Duodenal mucosa (tissue), 2 donors: Measurements from ENCODE around the gene SIAH1.

Experiments
- H3K27ac ChIP-seq: one replicate; pipeline ENCODE4 v1.7.0; 2013; ENCODE audit warnings: low read depth, low read length
- H3K27me3 ChIP-seq, 2 donors: one replicate each; pipeline ENCODE4 v1.7.0; 2013; ENCODE audit warnings: low read length in 2 of 2, control low read depth in 1 of 2; ENCODE audit not compliant: insufficient read depth in 2 of 2, control insufficient read depth in 1 of 2
- H3K36me3 ChIP-seq, 2 donors: one replicate each; pipeline ENCODE4 v1.7.0; 2013; ENCODE audit warnings: low read length in 2 of 2, control low read depth in 1 of 2; ENCODE audit not compliant: insufficient read depth in 2 of 2, control insufficient read depth in 1 of 2
- H3K4me1 ChIP-seq, 2 donors: one replicate each; pipeline ENCODE4 v1.7.0; 2013; ENCODE audit warnings: low read length in 2 of 2, control low read depth in 1 of 2; ENCODE audit not compliant: insufficient read depth in 2 of 2, control insufficient read depth in 1 of 2
- H3K4me3 ChIP-seq, 2 donors: one replicate each; pipeline ENCODE4 v1.7.0; 2013; ENCODE audit warnings: low read length in 2 of 2, low read depth in 1 of 2
- H3K9ac ChIP-seq, 2 donors: one replicate each; pipeline ENCODE4 v1.7.0; 2013; ENCODE audit warnings: low read length in 2 of 2, low read depth in 1 of 2
- H3K9me3 ChIP-seq, 2 donors: one replicate each; pipeline ENCODE4 v1.7.0; 2013; ENCODE audit warnings: low read length in 2 of 2, control low read depth in 1 of 2; ENCODE audit not compliant: control insufficient read depth in 1 of 2

Gene SIAH1

DNA sequence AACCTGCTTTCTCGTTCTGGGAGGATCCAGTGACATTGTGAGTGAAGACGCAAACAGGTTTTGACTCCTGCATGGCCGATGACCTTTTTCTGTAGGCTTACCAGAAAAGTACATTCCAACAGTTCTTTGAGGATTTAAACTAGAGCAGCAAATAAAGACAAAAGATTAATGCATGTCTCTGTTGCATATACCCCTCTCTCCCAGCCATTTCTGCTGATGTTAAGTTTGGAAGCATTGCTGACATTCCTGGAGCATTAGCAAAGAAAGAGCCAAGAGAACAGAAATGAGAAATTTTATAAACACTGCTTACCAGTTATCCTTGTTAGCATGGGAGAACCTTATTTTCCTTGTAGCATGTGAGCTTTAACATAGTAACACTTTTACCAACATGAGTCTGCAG lies 49.3 kb downstream of the SIAH1 start:
- Histone ChIP-seq H3K4me1 (no peaks in the 10 kb centered on the region), H3K27me3 (no peaks in the 10 kb centered on the region), H3K36me3 (peaks cover 25 to 51% of the 10 kb centered on the region in 2 donors), H3K9me3 (no peaks in the 10 kb centered on the region), H3K4me3 (no peak overlapping the region), H3K27ac (no peak overlapping the region), H3K9ac (no peak overlapping the region)

GRCh38 chr16:48334325-48334724 lies 50.9 kb downstream of the SIAH1 start:
- Histone ChIP-seq H3K27me3 (no peaks in the 10 kb centered on the region), H3K9me3 (no peaks in the 10 kb centered on the region), H3K4me3 (no peak overlapping the region), H3K36me3 (peaks cover 26 to 40% of the 10 kb centered on the region in 2 donors), H3K27ac (no peak overlapping the region), H3K4me1 (no peaks in the 10 kb centered on the region), H3K9ac (no peak overlapping the region)

GRCh38 chr16:48332978-48333377 lies 52.2 kb downstream of the SIAH1 start:
- Histone ChIP-seq H3K27me3 (no peaks in the 10 kb centered on the region), H3K36me3 (peaks cover 26 to 32% of the 10 kb centered on the region in 2 donors), H3K9me3 (no peaks in the 10 kb centered on the region), H3K4me1 (no peaks in the 10 kb centered on the region), H3K4me3 (no peak overlapping the region), H3K9ac (no peak overlapping the region), H3K27ac (no peak overlapping the region)

DNA sequence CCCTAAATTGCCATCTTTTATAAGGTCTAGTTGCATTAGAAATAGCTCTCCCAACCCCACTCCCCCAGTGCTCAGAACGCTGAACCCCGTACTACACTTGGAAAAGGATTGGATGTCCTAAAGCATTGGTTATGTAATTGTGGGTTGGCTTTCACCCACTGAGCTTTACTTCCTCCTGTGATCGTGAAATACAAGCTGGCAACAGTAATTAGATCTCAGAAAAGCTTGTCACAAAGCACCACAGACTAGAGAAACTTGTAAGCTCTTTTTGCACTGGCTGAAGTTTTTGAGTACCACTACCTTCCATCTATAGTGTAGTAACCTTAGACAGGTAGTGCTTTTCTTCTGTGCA lies 54.4 kb downstream of the SIAH1 start:
- H3K9me3 ChIP-seq: no peaks in the 10 kb centered on the region
- H3K4me1 ChIP-seq: no peaks in the 10 kb centered on the region
- no peaks in the 10 kb centered on the region for H3K27me3 ChIP-seq
- H3K9ac ChIP-seq: no peak overlapping the region
- H3K27ac ChIP-seq: no peak overlapping the region
- no peak overlapping the region for H3K4me3 ChIP-seq
- H3K36me3 ChIP-seq: peaks cover 18 to 19% of the 10 kb centered on the region in 2 donors

DNA sequence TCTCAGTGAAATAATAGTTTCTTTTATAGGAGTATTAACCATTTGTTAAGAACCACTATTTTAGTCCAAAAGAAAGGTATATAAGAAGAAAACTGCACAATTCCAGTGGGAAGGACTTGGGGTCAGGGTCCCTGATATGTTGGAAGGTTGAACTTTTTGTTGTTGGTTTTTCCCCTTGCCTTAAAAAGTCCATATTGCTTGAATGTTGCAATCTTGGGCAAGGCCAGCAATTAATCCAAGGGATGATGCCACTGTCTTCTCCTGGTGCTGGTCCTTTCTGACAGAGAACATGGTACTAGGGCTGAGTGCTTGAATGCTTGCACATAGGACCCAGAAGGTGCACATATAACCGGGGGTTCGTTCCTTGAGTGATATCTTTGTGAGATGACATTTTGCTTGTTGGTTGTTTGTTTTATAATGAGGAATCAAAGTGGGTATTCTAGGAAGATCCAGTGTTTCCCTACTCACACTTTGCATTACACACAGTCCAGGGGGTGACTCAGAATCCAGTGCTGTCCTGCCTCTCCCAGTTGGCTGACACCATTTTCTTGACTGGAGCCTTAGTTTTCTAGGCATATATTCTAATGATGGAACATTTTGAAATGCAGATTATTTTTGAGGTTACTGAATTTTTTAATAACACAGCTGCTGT lies 54.9 kb downstream of the SIAH1 start:
- Histone ChIP-seq H3K9me3 (no peaks in the 10 kb centered on the region), H3K4me3 (no peak overlapping the region), H3K27ac (no peak overlapping the region), H3K27me3 (no peaks in the 10 kb centered on the region), H3K9ac (no peak overlapping the region), H3K4me1 (no peaks in the 10 kb centered on the region), H3K36me3 (peaks cover 16 to 18% of the 10 kb centered on the region in 2 donors)

GRCh38 chr16:48329138-48329537 lies 56.1 kb downstream of the SIAH1 start:
- H3K4me3 ChIP-seq: no peak overlapping the region
- no peak overlapping the region for H3K27ac ChIP-seq
- no peaks in the 10 kb centered on the region for H3K27me3 ChIP-seq
- H3K9me3 ChIP-seq: no peaks in the 10 kb centered on the region
- H3K9ac ChIP-seq: no peak overlapping the region
- H3K36me3 ChIP-seq: peaks cover 4 to 8% of the 10 kb centered on the region in 2 donors
- H3K4me1 ChIP-seq: no peaks in the 10 kb centered on the region

GRCh38 chr16:48326915-48327314 lies 58.3 kb downstream of the SIAH1 start:
- no peak overlapping the region for H3K27ac ChIP-seq
- H3K9me3 ChIP-seq: no peaks in the 10 kb centered on the region
- H3K9ac ChIP-seq: no peak overlapping the region
- no peak overlapping the region for H3K4me3 ChIP-seq
- no peaks in the 10 kb centered on the region for H3K4me1 ChIP-seq
- H3K27me3 ChIP-seq: no peaks in the 10 kb centered on the region
- H3K36me3 ChIP-seq: peaks cover 5 to 7% of the 10 kb centered on the region in 2 donors

DNA sequence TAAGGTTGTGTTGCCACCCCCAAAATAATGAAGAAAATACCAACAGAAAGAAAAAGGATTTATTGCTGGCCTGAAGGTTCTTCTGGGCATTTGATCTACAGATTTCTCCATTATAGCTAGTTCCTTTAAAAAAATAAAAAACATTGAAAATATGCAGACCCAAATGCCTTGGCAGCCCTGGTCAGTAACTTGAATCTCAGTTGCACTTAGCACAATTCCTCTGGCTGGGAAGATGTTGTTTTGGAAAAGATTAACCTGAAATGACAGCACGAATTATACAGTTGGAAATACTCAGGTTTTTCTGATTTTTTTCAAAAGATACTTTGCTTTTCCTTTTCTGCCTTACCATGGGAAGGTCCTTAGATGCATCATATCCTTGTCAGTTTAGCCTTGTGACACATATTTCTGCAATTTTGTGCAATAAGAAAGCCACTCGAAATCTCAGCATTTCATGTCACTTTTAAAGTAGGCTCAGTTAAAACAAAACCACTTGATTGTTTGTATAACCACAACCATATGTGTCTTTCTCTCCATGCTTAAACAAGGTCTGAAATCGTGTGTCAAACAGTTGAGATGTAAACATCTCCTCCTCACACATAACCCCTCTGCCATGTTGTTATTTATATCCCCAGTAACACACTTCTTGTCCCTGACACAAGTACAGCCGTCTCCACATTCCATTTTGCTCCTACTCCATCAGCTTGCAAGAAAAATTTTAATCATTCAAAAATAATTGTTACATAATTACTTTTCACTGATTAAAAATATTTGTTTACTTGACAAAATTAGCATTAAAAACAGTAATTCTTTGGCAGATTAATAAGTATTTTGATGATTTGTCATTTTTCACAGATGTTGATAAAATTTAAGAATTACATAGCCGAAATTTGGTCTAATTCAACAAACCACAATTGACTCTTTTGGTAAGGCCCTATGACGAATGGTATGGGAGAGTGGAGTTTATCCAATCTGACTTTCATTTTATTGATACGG lies 61.1 kb downstream of the SIAH1 start:
- H3K36me3 ChIP-seq: peaks cover 0 to 7% of the 10 kb centered on the region in 2 donors
- H3K9ac ChIP-seq: no peak overlapping the region
- H3K4me1 ChIP-seq: peaks cover 0 to 4% of the 10 kb centered on the region in 2 donors
- H3K27ac ChIP-seq: no peak overlapping the region
- no peak overlapping the region for H3K4me3 ChIP-seq
- no peaks in the 10 kb centered on the region for H3K27me3 ChIP-seq
- no peaks in the 10 kb centered on the region for H3K9me3 ChIP-seq

GRCh38 chr16:48321317-48322036 lies 63.7 kb downstream of the SIAH1 start:
- H3K9me3 ChIP-seq: no peaks in the 10 kb centered on the region
- H3K9ac ChIP-seq: no peak overlapping the region
- no peaks in the 10 kb centered on the region for H3K27me3 ChIP-seq
- no peak overlapping the region for H3K4me3 ChIP-seq
- peaks cover 0 to 13% of the 10 kb centered on the region in 2 donors for H3K4me1 ChIP-seq
- peaks cover 0 to 7% of the 10 kb centered on the region in 2 donors for H3K36me3 ChIP-seq
- H3K27ac ChIP-seq: no peak overlapping the region

GRCh38 chr16:48318630-48319029 lies 66.6 kb downstream of the SIAH1 start:
- no peak overlapping the region for H3K9ac ChIP-seq
- H3K9me3 ChIP-seq: peaks cover 0 to under 1% of the 10 kb centered on the region in 2 donors
- peaks cover 0 to 10% of the 10 kb centered on the region in 2 donors for H3K36me3 ChIP-seq
- peaks cover 0 to 13% of the 10 kb centered on the region in 2 donors for H3K4me1 ChIP-seq
- no peak overlapping the region for H3K4me3 ChIP-seq
- H3K27me3 ChIP-seq: no peaks in the 10 kb centered on the region
- no peak overlapping the region for H3K27ac ChIP-seq
